Measurements from ENCODE around the gene SEMA6A.

Gene SEMA6A, protein sequence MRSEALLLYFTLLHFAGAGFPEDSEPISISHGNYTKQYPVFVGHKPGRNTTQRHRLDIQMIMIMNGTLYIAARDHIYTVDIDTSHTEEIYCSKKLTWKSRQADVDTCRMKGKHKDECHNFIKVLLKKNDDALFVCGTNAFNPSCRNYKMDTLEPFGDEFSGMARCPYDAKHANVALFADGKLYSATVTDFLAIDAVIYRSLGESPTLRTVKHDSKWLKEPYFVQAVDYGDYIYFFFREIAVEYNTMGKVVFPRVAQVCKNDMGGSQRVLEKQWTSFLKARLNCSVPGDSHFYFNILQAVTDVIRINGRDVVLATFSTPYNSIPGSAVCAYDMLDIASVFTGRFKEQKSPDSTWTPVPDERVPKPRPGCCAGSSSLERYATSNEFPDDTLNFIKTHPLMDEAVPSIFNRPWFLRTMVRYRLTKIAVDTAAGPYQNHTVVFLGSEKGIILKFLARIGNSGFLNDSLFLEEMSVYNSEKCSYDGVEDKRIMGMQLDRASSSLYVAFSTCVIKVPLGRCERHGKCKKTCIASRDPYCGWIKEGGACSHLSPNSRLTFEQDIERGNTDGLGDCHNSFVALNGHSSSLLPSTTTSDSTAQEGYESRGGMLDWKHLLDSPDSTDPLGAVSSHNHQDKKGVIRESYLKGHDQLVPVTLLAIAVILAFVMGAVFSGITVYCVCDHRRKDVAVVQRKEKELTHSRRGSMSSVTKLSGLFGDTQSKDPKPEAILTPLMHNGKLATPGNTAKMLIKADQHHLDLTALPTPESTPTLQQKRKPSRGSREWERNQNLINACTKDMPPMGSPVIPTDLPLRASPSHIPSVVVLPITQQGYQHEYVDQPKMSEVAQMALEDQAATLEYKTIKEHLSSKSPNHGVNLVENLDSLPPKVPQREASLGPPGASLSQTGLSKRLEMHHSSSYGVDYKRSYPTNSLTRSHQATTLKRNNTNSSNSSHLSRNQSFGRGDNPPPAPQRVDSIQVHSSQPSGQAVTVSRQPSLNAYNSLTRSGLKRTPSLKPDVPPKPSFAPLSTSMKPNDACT

DNA sequence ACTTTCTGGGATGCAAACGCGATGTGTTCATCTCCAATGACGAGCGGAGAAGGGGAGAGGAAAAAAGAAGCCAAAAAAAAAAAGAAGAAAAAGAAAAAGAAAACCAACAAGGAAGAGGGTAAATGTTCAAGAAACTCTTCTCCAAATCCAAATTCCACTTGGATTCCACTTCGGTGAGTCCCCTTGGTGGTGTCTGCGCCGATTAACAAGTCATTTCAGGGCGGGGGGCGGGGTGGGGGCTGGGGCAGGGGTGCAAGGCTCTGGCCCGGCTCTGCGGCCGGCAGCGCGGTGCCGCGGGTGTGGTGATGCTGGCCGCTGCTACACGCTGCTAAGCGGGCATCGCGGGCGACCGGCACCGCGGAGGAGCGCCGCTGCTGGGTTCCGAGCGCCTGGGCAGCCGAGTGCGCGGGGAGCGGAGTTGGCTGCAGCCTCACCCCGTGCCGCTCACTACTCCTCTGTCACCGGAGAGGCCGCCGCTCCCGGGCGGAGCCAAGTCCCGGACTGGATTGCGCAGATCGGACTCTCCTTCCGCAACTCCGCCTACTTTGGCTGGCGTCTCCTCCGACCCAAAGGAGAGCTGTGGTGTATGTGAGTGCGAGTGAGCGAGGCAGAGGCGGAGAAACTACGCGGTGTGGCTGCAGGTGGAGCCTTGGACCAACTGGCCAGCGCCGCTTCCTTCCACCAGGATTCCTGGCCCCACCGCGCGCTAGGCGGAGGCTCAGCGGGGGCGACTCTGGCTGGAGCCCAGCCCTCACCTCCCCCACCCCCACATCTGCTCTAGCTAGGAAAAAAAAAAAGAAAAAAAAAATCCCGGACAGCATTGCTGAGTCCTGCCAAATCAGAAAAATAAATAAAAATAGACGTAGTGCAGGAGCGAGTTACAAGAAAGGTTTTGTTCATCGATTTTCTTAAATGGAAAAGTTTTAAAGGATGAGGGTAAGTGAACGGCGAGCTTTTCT lies at the start of gene SEMA6A:
Gene SEMA6A (minus strand): TSS at position 457 of the 959 bp plus-strand sequence. CDS start 69,879 bp downstream, outside the sequence.
- peak; percentile 59 for DNase-seq

DNA sequence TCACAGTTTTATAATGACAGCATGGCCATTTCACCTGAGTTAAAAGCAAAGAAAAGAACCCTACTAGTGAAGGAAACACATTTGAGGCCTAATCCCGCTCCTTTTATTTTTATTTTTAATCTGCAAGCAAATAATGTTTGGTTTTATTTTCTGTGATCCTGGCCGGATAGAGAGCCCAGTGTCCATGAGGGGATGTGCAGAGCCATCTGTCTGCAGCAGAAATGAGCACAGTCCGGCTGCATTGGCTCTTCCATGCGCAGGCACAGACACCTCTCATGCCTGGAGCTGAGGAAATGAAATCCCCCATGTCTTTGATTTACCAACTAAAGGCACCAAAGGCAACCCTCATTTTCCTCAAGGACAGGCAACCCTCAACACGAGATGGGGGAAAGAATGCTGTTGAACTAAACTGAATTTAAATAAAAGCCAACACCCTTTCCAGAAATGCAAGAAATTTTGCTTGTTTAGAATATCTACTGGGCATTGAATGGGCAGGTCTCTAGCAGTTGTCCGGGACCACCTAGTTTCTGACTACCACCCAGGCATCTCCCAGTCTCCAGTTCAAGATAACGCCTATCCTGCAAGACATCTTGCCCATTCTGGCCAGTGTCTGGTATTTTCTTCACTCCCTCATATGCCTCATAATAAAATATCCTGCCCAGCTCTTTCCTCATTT lies 47.9 kb upstream of the SEMA6A start:
- no peak for DNase-seq

DNA sequence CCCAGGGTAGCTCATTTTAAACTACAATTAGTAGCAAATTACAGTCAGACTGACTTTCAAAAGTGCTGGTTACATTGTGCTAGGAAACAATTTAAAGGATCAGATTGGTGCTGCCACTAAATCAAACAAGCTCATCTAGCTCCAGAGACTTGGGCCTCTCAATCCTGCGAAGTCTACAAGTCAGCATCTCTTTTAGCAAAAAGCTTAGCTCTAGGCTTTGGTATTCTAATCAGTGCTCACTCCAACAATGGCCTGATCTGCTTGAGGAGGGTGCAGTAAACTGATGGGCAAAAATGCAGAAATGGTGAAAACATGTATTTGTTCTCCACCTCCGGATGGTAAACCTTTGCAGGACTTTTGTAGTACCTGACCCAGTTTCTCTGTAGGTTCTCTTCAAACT lies 47.0 kb upstream of the SEMA6A start:
- DNase-seq = no peak

DNA sequence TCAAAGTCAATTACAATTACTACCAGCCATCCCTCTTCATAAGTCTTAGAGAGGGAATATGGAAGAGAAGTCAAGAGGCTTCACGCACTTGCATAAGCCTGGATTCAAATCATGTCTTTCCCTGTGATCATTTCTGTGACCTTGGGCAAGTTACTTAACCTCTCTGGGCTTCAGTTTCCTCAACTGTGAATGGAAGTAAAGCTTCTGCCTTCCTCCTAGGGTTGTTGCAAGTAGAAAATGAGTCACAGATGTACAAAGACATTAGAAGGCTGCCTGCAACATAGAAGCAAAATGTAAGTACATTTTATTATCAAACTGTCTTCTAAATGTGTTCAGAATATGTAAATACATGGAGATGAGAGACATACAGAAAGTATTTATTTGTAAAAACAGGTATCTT lies 42.3 kb upstream of the SEMA6A start:
- no peak for DNase-seq

DNA sequence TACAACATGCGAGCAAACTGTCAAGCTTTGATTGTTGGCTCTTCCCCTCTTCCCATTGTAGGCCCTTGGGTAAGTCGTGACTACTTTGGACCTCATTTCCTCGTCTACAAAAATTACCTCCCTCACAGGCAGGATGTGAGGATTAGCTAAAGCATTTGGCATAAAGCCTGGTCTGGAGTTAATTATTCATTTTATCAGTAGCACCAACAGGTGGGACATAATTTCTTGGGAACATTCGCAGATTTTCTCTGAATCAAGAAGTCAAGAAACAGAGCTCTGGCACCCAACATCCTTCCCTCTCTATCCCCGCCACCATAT lies 39.9 kb upstream of the SEMA6A start:
- no peak for DNase-seq

DNA sequence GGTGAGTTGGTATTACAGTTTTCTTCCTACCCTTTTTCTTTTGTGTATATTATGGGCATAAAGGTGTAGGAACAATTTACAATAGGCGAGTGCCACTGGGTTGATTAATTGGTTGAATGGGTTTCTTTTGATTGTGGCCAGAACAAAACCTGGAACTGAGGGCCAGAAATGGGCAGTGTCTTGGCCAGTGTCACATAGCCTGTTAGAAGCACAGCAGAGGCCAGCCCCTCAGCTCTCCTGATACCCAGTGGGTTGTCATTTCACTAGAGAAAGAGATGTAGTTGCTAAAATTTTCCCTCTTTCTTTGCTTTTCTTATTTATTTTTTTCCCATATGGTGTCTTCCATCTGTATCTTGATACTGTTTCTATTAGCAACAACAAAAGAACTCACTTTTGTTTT lies 38.8 kb upstream of the SEMA6A start:
- DNase-seq = no peak

DNA sequence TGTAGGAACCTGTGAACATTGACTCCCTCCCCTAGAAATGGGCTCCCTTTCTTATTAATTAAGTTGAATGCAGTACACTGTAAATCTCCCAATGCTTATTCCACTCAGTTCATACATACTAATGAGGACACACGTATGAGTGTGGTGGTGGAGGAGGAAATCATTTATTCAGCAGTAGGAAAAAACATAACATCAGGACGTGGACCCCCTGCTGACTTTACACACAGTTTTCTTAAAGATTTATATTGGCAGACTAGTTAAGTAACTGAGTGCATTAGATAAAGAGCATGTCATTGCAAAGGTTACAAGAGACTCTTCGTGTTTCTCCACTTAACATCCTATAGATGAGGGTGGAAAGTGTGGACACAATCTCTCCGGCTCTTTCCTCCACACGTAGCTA lies 37.8 kb upstream of the SEMA6A start:
- no peak for DNase-seq

DNA sequence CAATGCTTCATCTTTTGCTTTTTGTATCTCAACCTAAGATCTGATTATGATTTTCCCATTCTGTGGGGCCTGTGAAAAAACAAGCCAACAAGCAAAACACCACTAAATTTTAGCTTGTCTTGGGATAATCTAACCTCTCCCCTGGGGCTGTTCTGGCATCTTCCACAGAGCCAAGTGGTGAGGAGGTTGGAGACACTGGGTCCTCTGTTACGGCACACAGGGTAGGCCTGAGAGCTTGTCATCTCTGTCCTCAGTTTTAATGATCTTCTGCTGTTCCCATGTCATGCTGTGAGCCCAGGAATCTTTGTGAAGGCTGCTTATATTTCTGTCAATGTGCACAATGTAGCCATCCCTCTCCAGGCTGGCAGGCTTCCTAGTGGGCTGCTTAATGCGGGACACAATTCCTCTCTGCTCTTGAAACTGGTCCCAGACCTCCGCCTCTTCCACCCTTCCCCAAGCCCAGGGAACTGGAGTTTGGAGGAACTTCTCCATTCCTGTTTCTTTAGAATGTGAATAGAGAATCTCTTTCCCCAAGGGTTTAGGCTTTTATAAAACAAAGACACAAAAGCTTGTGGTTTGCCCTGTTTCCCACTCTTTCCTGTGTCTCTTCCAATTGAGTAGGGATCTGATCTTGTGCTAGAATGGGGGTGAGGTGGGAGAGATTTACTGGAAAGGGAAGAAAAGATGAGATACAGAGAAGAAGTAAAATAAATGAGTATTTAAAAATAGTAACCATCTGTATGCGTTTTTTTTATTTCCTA lies 30.9 kb upstream of the SEMA6A start:
- DNase-seq = no peak

DNA sequence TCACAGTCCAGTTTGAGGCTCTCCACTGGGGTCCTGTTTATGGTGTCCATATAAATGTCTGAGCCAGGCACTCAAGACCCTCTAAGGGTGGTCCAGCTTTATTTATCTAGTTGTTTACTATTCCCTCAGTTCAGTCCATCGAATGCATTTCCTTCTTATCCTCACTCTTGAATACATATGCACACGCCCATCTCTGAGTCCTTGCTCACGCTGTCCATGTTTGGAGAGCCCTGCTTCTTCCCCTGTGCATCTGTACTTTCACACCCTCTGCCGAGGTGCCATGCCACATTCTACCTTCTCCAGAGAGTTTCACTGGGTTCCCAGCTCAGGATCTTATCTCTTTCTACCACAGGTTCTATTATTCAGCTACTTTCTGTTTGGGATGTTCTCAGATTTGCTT lies 30.2 kb upstream of the SEMA6A start:
- DNase-seq = no peak

DNA sequence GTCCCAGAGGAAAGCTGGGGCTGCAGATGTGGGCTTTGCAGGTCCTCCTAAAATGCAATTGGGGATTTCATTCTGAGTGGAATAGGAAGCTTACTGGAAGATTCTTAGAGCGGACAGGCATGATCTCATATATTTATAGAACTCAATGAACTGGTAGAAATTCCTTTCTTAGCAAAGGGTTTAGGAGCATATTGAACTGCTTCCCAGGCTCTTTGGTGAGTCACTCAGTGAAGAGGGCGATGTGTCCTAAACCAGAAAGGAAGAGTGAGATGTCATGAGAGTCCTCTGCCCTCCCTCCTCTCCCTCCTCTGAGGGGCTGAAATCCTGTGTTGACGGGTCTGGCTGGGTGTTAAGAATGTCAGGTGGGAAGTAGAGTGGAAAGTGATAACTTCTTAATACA lies 26.3 kb upstream of the SEMA6A start:
- no peak for DNase-seq

DNA sequence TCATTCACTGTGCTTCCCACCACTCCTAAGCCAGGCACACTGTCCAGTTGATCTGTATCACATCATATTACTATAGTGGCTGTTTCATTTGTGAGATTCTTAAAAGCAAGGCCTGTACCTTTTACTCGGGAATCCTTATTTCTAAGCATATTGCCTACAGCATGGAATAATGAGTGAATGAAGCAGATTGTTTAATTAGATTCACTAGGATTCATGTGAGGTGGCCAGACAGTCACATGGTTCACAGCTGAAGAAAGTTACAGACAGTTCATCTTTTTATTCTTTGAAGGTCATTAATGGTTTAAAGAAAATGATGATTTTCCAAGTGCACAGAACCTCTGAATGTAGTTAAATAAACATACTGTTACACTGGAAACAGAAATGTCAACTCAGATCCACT lies 24.3 kb upstream of the SEMA6A start:
- no peak for DNase-seq

DNA sequence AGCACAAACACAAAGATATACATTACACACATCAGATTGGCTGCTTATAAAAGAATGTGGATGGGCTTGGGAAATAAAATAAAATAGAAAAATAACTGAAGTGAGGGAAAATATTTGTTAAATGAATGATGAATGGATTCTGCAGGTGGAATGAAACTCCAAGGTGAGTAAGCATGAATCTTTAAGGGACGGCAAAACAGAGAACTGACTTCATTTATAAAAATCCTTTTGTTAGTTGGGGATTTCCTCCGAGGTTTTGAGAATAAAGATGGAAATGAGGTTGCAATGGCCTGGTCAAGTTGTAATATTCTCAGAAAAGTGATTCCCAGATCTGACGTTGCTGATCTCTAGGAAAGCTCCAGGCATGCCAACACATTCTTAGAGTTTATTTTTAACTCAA lies 20.9 kb upstream of the SEMA6A start:
- DNase-seq = no peak

DNA sequence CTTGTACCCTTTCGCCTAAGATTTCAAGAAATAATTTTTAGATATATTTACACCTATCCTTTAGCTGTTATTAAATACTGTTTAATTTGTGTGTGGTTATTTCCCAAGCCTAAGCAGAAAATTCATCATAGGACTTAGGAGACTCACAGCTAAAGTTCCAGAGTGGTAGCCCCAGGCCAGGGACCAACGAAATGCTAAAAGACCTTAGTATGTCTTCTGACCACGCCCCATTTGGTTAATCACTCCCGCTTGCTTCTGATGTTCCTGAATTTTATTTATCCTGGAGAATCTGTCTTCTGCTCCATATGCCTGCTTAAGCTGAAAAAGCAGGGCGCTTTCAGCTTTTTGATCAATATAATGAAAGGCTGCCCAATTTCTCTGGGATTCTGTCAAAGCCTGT lies 18.7 kb upstream of the SEMA6A start:
- DNase-seq = no peak

DNA sequence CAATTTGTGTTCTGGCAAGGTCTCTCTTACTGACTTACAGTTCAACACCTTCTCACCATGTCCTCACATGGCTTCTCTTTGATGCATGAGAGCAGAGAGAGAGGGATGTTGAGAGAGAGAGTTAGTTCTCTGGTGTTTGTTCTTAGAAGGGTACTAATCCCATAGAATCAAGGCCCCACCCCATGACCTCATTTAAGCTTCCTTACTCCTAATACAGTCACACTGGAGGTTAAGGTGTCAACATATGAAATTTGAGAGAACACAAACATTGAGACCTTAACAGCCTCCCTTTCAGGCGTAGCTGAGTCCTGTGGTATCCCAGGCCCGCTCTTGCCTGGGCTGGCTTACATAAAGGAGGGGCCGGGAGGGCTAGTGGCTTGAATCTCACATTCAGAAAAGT lies 10.6 kb upstream of the SEMA6A start:
- no peak for DNase-seq

DNA sequence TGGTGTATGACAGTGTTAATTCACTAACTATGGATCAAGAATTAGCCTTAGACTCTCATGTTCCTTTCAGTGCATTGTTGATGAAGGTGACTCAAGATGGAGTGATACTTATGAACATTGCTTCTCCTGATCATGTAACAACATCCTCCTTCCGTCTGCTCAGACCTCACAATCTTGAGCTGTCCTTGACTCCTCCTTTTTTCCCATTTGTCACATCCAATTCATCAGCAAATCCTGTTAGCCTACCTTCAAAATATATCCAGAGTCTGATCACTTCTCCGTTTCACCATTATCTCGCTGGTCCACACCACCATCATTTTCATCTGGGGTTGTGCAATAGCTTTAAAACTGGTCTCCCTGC lies 9.2 kb upstream of the SEMA6A start:
- no peak for DNase-seq

DNA sequence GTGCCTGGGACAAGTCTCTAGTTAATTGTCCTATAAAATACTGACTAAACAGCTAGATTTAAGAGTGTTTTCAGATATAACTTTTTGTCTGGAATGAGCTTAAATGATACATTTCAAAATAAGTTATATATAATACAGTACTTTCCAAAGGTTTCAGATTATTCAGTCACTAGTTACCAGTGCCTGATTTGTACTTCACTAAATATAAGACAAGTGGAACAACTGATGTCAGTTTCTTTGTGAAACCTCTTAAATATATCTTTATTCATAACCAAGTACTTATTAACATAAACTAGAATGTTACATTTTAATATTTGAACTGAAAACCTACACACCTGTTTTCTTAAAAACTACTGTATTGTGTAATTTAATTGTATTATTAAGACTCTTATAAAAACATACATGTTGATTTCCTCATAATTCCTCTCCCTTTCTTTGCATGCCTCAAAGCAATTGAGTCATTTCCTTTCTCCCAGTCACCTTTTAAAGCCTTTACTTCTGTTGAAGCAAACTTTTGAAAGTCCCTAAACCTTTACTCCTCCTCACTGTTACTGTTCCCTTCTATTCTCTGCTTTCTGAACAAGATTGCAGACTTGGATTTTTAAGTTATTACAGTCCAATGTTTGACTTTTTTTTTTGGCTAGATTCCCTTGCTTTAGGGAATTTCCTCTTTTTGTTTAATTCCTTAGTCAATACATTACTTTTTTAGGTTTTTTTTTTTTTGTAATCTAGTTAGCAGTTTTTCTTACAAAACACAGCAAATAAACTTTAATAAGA lies 8.7 kb upstream of the SEMA6A start:
- DNase-seq = no peak

DNA sequence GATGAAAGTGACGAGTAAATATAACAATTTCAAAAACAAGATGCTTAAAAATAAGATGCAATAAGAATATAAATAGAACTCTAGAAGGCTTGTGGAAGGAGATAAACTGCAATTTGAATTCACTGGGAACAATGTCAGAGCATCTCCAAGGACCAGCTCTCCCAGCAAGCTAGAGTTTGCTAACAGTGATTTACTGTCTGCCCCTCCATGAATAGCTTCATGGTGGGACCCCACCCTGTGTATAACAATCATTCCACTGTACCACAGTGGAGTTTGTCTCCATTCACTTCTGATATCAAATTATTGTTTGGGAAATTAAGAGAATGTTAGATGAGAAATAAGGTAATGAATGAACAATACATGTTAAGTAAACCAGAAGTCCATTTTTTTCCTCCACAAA lies 7.3 kb upstream of the SEMA6A start:
- no peak for DNase-seq

DNA sequence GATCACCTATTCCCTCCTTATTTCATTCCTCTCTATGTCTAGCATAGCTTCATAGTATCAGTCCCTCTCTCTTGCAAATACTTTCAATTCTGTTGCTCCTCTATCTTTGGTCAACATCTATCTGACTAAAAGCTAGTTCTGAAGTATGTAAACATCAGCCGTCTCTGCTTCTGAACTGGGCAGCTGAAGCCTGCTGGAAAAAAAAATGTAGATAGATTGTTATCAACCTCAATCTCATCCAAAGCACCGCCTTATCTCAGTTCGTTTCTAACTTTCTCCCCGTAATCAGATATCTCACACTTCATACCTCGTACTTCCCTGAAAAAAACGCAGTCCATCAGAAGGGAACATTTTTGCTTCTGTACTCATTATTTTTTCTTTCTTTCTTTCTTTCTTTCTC lies 4.5 kb upstream of the SEMA6A start:
- no peak for DNase-seq

DNA sequence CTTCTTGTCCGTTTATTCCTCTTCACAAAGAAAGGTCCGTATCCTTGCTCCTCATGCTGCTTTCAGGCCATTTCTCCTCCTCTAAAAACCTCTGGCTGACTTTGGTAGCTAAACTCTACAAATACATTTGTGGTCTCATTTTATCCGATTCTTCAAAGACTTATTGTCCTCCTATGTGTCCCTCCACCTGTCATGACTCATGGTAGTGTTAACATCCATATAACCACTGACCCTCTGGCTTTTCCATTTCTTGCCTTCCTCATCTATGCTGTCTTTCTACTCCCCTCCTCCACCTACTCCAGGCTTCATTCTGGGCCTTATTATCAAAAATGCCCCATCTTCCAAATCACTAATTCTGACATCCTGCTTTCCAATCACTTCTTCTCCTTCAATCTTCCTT lies 4.1 kb upstream of the SEMA6A start:
- no peak for DNase-seq

DNA sequence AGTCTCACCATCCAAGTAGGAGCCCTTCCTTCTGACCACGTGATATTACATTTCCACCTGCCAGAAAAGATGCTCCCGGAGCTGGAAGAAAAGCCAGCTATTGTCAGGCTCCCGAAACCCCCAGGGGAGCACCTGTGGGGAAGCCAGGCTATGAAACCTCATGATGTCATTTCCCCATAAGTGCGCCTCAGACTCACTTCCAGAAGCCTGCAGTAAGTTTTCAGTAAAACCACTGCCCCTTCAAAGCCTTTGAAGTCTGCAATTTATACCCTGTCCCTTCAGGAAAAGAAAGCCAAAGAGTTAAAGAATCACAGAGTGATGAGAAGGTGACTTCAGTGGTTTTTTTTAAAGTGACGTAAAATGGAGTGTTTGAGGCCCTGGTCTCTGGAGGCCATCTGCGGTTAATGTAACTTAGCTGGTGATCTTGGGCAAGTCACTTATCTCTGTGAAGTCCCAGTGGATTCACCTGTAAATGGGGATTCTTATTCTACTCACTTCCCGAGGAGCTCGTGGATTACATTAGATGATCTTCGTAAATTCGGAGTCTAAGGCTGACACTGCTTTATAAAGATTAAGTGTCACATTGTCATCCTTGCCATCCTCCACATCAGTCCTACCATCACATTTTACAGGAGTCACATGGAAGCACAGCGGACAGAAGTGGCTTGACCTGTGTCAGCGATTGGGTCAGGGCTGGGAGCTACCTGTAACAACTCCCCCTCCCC lies 2.6 kb upstream of the SEMA6A start:
- DNase-seq = no peak
